ENCODE data around the gene OPN3.

OPN3 gene

GRCh38 chr1:241640149-241640866, at the start of gene OPN3, which contains the start of gene CHML:
TSS of gene OPN3 (minus strand) at chr1:241640369. CDS start at chr1:241640254, 115 bp downstream.
TSS of gene CHML (minus strand) at chr1:241640369. CDS start at chr1:241635766, 4,603 bp downstream.
- peak; percentile 91 for ATAC-seq (ENCODE audit: insufficient read depth, low read depth)
- DNase-seq = peak; percentile 93
- peaks cover 2% of the 10 kb centered on the region; the same call in 1 of the 2 replicates for H4K20me1 ChIP-seq (ENCODE audit: insufficient read depth, low read length)
- peak within 1 kb of the TSS; percentile 93 for H3K27ac ChIP-seq (ENCODE audit: low read length)
- H2AFZ ChIP-seq (ENCODE audit: low read depth, low read length) = peak within 1 kb of the TSS; percentile 100
- peak within 1 kb of the TSS; percentile 93 to 100 for H3K4me3 ChIP-seq (ENCODE audit: low read depth in 1 of 2, low read length in 2 of 2)
- no peak for TF ChIP-seq EZH2 (IDR thresholded peaks at IDR 0.05; ENCODE audit: borderline replicate concordance, low read depth, low read length, severe bottlenecking)
- no peak for TF ChIP-seq CTCF (IDR thresholded peaks at IDR 0.05; ENCODE audit: borderline replicate concordance, extremely low read depth, low read length, poor library complexity, severe bottlenecking)
- peaks cover 42% of the 10 kb centered on the region for H3K4me1 ChIP-seq (ENCODE audit: insufficient read depth, low read length)
- H3K9ac ChIP-seq (ENCODE audit: low read depth, low read length) = peak within 1 kb of the TSS; percentile 95
- peaks cover 46% of the 10 kb centered on the region for H3K79me2 ChIP-seq (ENCODE audit: insufficient read depth, low read length)
- H3K36me3 ChIP-seq (ENCODE audit: insufficient read depth, low read length) = peaks cover 20% of the 10 kb centered on the region
- peak within 1 kb of the TSS; percentile 94 for H3K4me2 ChIP-seq (ENCODE audit: insufficient read depth, low read length)
- H3K27me3 ChIP-seq (ENCODE audit: insufficient read depth, low read length, poor library complexity) = no peaks in the 10 kb centered on the region
- H3K9me3 ChIP-seq (ENCODE audit: insufficient read depth, low read length, severe bottlenecking) = no peaks in the 10 kb centered on the region

- Histone ChIP-seq H3K9ac (ENCODE audit: low read depth, low read length) (no peak overlapping the region), H3K4me3 (ENCODE audit: low read depth in 1 of 2, low read length in 2 of 2) (no peak overlapping the region), H2AFZ (ENCODE audit: low read depth, low read length) (no peak overlapping the region), H3K9me3 (ENCODE audit: insufficient read depth, low read length, severe bottlenecking) (no peaks in the 10 kb centered on the region), H3K27me3 (ENCODE audit: insufficient read depth, low read length, poor library complexity) (no peaks in the 10 kb centered on the region), H3K36me3 (ENCODE audit: insufficient read depth, low read length) (no peaks in the 10 kb centered on the region), H3K79me2 (ENCODE audit: insufficient read depth, low read length) (no peaks in the 10 kb centered on the region), H3K4me2 (ENCODE audit: insufficient read depth, low read length) (no peak overlapping the region), H3K27ac (ENCODE audit: low read length) (no peak overlapping the region), H4K20me1 (ENCODE audit: insufficient read depth, low read length) (no peaks in the 10 kb centered on the region), H3K4me1 (ENCODE audit: insufficient read depth, low read length) (no peaks in the 10 kb centered on the region)
- DNase-seq (no peak), ATAC-seq (ENCODE audit: insufficient read depth, low read depth) (no peak)
- TF ChIP-seq EZH2 (IDR thresholded peaks at IDR 0.05; ENCODE audit: borderline replicate concordance, low read depth, low read length, severe bottlenecking) = no peak
- TF ChIP-seq CTCF (IDR thresholded peaks at IDR 0.05; ENCODE audit: borderline replicate concordance, extremely low read depth, low read length, poor library complexity, severe bottlenecking) = no peak
Measured at GRCh38 chr1:241688940-241689368, 48.8 kb upstream of the OPN3 start.

GRCh38 chr1:241684108-241684507, 43.9 kb upstream of the OPN3 start:
- no peaks in the 10 kb centered on the region for H3K36me3 ChIP-seq (ENCODE audit: insufficient read depth, low read length)
- H3K9me3 ChIP-seq (ENCODE audit: insufficient read depth, low read length, severe bottlenecking) = no peaks in the 10 kb centered on the region
- no peaks in the 10 kb centered on the region for H3K4me1 ChIP-seq (ENCODE audit: insufficient read depth, low read length)
- H3K9ac ChIP-seq (ENCODE audit: low read depth, low read length) = no peak overlapping the region
- no peaks in the 10 kb centered on the region for H4K20me1 ChIP-seq (ENCODE audit: insufficient read depth, low read length)
- H3K27ac ChIP-seq (ENCODE audit: low read length) = no peak overlapping the region
- no peak overlapping the region for H3K4me3 ChIP-seq (ENCODE audit: low read depth in 1 of 2, low read length in 2 of 2)
- no peaks in the 10 kb centered on the region for H3K27me3 ChIP-seq (ENCODE audit: insufficient read depth, low read length, poor library complexity)
- DNase-seq (no peak), ATAC-seq (ENCODE audit: insufficient read depth, low read depth) (no peak)
- no peak overlapping the region for H2AFZ ChIP-seq (ENCODE audit: low read depth, low read length)
- H3K4me2 ChIP-seq (ENCODE audit: insufficient read depth, low read length) = no peak overlapping the region
- no peaks in the 10 kb centered on the region for H3K79me2 ChIP-seq (ENCODE audit: insufficient read depth, low read length)
- no peak for TF ChIP-seq EZH2 (IDR thresholded peaks at IDR 0.05; ENCODE audit: borderline replicate concordance, low read depth, low read length, severe bottlenecking)
- TF ChIP-seq CTCF (IDR thresholded peaks at IDR 0.05; ENCODE audit: borderline replicate concordance, extremely low read depth, low read length, poor library complexity, severe bottlenecking) = no peak
